OCI-M1 (cell line): ENCODE measurements around the gene AKIRIN2.
A peak's percentile ranks its signal among the peaks of the same experiment; 100 is the strongest.

Source experiments
- DNase-seq: peaks from one replicate; lab custom pipeline; 2025; lab: John Stamatoyannopoulos, UW

AKIRIN2 gene

DNA sequence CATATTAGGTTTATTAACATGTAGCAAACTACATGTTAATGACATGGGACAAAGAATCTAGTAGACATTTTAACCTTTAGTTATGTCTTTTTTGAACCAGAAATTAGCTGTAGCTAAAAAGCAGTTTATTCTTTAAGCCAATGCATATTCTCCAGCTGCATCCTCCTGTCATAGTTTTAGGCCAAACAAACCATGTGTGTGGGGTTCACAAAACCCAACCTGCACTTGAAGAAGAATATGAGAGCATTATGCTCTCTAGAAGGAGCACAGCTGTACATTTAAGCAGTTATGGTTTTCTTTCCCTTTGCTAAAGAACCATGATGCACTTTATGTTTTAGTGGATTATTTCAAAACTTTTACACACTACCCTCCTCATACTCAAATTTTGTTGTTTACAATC is 46.2 kb downstream of the AKIRIN2 start:
- no peak for DNase-seq

DNA sequence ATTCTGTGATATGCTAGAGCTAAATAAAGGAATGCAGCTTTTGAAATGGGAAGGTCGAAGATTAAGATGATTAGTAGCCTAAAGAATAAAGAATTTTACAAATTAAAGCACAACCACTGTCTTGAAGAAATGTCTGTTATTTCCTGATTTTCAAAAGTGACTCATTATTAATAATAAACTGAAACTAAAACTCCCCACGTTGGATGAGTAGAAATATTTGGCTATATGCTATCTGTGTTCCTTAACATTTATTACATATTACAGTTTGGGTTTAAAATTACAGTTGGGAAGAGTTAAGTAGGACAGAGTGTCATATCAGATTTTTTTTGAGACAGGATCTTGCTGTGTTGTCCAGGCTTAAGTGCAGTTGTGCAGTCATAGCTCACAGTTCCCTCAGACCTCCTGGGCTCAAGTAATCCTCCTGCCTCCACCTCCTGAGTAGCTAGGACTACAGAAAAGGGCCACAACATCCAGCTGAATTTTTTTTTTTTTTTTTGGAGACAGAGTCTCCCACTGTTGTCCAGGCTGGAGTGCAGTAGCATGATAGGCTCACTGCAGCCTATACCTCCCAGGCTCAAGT is 47.1 kb downstream of the AKIRIN2 start:
- DNase-seq: no peak

DNA sequence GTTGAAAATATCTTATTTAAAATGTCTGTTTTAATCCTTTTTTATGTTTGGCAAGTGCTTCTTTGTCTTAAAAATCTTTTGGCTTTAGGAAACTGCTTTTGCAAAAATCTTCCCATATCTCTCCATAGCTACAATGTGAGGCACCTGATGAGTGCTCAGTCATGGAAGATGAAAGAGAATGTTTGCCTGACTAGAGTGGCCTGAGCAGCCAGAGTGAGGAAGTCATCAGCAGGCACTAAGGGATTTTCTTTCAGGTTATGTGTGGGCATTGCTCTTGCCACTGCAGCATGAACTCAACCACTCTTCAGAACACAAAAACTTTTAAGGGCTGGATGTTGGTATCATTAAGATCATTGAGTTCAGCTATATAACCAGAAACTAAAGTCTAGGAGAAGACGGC is 47.9 kb downstream of the AKIRIN2 start:
- DNase-seq: no peak

DNA sequence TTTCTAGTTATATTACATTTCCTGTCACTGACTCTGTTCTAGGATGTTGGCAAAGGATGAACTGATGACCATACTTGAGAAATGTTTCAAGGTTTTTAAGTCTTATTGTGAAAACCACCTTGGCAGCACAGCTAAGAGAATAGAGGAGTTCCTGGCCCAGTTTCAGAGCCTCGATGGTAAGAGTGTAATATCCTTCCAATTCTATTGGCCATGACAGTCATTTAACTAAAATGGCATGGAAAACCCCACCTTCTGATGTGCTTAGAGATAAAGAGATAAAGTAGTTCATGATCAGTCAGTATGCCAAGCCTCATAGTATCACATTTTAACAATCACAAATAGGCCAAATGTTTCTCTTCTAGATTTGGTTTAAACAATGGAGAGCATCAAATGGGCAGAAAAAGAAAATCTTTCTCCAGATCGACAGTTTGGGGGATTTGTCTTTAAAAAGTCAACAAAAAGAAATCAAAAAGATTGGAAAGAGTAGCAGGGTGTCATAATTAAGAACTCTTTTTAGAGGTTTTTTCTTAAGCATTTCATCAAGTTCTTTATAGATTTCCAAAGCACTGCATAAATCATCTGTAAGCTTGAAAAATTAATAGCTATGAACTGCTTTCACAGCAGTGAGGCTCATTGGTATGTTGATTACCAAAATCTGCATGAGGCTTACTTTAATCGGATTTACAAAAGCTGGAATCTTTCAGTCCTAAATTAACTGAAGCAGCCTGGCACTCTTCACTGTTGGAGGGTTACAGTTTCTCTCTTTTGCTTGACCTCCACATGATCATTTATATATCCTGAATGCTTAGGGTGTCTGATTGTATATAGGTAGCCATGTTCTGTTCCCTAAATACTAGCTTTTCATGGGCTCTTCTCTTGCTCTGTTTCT is 48.7 kb downstream of the AKIRIN2 start:
- no peak for DNase-seq

DNA sequence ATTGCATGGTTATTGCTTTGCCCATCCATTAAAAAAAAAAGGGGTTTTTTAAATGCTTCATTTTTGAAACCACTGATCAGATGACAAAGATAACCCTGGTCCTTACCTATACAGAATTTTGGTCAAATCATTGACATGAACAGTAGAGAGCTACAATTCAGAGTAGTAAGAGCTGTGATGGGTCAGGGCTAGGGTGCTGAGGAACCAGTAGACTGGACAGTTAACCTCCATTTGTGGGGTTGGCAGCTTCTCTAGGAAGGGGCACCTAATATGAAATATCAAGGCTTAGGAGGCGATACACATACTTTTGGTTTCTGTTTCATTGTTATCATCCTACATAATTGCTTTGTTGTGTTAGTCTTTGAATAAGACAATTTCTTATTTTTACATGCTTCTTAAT is 57.0 kb downstream of the AKIRIN2 start:
- DNase-seq: peak; percentile 67

DNA sequence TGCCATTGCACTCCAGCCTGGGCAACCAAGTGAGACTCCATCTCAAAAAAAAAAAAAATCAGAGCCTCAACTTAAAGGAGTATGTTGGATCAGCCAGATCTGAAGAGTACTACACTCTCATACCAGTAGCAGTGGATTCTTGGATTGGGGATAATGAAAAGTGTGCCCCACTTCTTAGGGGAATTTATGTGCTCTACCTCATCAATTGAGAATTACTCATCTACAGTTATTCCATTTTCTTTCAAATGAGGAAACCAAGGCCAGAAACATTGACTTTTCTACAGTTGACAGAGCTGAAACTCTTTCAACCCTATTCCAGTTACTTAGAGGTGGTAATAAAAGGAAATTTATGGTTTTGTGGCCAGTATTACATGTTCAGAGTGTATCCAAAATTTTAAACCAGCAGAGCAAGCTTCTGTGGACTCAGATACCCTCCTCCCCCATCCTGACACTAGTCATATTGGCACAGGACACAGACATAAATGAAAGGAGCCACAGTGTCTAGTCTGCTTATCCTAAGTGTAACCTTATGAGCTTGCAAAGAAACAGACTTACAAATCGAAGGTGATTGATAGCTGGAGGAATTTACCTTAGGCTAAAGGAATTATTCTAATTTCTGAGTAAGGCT is 60.9 kb downstream of the AKIRIN2 start:
- no peak for DNase-seq

DNA sequence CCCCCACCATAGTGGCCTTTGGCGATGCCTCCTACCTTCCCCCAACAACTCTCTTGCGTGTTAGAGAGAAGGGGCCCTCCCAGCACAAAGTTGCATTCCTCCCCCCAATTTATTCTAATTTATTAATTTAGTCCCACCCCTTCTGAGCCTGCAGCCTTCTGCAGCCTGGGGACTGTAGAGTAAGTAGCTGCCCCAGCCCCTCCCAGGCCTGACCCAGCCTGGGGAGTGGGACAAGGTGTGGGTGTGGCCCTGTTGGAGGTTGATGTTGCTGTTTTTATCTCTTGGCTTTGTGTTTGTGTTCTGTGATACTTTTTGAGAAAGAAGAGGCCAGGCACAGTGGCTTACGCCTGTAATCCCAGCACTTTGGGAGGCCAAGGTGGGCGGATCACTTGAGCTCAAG is 62.7 kb downstream of the AKIRIN2 start:
- no peak for DNase-seq

DNA sequence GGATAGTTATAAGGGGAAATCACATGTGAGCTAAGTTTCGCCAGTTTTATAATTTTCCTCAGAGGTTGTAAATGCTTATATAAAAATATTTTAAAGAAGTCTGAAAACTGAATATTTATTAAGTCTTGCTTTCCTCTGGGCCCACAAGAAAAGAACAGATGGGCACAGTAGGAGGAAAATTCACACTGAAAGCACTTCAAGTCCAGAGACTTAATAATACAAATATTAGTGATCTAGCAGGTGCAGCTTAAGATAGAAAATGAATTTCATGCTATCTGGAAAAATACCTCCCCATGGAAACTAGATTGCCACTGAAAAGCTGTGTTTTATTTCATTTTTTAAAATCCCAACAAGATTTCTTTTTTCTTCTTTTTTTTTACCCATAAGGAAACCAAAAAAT is 64.9 kb downstream of the AKIRIN2 start:
- DNase-seq: no peak

DNA sequence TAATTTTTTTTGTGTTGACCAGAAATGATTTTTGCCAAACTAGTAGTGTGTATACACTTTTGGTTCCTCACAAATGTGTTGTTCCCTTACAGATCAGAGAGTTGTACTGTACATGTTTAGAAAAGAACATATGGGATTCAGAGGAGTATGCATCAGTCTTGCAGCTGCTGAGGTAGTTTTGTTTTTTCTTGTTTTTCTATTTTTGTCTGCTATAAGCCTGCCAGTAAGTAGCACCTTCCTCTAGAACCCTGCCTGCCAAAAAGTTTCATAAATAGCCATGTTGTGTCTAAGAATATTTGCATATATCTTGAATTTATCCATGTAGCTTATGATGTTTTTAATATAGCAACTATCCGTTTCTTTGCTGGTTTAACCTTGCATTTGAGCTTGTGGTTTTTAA is 65.7 kb downstream of the AKIRIN2 start:
- no peak for DNase-seq

DNA sequence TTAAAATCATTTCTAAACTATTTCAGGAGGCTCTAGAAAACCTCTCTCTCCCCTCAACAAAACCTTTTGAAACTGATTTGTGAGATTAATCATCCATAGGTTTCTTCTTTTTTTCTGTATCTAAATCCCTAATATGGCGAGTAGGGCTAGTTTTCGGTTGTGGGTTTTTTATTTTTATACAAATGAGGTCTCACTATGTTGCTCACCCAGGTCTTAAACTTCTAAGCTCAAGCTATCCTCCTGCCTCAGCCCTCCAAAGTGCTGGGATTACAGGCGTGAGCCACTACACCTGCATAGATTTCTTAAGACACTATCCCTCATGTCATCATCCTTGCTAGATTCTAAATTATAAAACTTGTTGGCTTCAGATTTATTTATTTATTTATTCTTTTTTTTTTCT is 68.2 kb downstream of the AKIRIN2 start:
- no peak for DNase-seq

DNA sequence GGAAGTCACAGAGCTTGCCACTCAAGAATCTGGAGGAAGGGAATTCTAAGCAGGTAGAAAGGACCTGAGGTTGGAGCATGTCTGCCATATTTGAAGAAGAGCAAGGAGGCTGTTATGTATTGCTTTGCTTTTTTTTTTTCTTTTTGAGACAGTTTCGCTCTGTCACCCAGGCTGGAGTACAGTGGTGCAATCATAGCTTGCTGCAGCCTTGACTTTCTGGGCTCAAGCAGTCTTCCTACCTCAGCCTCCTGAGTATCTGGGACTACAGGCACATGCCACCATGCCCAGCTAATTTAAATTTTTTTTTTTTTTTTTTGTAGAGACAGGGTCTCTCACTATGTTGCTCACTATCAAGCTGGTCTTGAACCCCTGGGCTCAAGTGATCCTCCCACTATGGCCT is 71.3 kb downstream of the AKIRIN2 start:
- DNase-seq: no peak

DNA sequence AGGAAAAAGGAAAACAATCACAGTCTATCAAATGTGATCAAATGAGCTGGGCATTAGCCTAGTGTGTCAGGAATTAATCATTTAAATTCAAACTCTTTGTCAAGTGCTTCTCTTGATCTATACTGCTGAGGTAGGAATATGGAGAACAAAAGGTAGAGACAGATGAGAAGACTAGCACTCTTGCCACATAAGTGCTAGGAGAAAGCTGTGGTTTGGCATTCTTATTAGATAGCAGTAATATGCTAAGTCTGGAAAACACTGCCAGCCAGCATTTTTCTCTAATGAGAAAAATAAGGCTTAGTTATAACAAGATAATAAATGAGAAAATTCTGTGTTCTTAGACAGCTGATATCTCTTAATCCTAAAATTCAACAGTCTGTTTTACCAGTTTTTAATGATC is 73.2 kb downstream of the AKIRIN2 start:
- DNase-seq: no peak

DNA sequence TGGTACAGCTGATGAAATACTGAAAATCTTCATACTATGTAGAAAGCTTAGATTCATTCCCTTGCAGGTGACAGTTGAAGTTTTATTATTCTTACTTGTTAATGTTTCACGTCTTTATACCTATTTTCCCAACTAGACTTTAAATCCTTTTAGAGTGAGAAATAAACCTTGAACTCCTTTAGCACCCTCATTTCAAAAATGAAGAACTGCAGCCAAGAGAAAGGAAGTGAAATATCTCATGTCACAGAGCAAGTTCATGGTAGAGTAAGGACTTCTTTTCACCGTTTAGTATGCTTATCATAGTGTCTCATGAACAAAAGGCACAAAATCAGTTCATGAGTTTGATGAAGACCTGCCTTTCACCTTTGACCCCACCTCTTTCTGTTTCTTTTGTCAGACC is 73.6 kb downstream of the AKIRIN2 start:
- DNase-seq: no peak
